GM13976 (cell line): ENCODE results near the gene EHD1.

Source experiments
- DNase-seq: peaks from one replicate; pipeline ENCODE4 v3.0.0; 2012; ENCODE audit warnings: low spot score
- in situ Hi-C: fragments of 300-500 bp; cut with MboI; formaldehyde crosslinking; loops from one replicate; pipeline ENCODE4 v1.12.0; 2022; ENCODE audit warnings: low sequenced_read_pairs, mixed read lengths, inconsistent platforms; ENCODE audit not compliant: unreplicated experiment
- TF ChIP-seq, protein P1 (sequence below): IDR thresholded peaks from 2 replicates; pipeline ENCODE4 v1.5.1; 2012; ENCODE audit warnings: borderline replicate concordance, mild to moderate bottlenecking; ENCODE audit not compliant: insufficient read depth; ENCODE audit errors: extremely low read depth, missing control alignments, control extremely low read depth

The EHD1 gene

DNA sequence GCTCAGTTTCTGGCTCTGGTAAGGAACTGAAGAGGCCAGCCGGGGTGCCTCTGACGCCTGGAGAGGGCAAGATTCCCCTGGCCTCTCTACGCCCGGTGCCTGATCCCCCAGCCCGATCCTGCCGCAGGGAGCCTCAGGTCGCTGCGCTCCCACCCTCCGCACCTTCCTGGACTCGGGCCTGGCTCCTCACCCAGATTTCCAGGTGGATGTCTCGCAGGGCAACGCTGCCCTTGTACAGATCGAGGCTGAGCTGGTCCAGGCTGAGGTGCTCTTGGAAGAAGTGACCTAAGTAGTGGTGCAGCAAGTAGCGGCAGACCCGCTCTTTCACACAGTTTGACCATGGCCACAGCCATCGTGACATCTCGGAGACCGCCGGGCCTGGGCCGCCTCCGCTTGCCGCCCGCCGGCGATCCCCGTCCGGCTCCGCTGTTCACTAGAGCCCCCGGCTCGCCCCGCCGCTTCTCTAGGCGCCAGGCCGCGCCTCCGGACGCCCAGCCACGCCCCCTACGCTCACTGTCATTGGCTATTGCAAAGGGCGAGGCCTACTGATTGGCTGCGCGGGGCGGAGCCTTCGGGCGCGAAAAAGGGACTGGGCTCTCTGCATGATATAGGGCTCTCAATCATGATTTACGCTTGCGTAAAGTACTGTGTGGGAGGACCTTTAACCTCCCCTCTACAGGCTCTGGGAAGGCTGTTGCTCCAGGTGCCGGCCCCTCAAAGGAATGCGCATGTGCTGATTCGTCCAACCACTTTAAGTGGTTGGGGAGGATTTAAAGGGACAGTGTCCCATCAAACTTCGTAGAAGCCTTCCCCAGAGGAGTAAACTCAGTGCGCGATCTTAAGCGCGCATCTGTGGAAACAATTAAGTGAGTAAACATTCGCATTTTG, 38.6 kb upstream of the EHD1 start, which contains the start of gene ATG2A:
ATG2A (minus strand) TSS at position 435 of the 888 bp plus-strand sequence; CDS start at position 361, 74 bp downstream.
- peak; percentile 99 for DNase-seq
- TF ChIP-seq, protein P1, sequence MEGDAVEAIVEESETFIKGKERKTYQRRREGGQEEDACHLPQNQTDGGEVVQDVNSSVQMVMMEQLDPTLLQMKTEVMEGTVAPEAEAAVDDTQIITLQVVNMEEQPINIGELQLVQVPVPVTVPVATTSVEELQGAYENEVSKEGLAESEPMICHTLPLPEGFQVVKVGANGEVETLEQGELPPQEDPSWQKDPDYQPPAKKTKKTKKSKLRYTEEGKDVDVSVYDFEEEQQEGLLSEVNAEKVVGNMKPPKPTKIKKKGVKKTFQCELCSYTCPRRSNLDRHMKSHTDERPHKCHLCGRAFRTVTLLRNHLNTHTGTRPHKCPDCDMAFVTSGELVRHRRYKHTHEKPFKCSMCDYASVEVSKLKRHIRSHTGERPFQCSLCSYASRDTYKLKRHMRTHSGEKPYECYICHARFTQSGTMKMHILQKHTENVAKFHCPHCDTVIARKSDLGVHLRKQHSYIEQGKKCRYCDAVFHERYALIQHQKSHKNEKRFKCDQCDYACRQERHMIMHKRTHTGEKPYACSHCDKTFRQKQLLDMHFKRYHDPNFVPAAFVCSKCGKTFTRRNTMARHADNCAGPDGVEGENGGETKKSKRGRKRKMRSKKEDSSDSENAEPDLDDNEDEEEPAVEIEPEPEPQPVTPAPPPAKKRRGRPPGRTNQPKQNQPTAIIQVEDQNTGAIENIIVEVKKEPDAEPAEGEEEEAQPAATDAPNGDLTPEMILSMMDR, result no peak
- in situ Hi-C loops, result no loop called here

DNA sequence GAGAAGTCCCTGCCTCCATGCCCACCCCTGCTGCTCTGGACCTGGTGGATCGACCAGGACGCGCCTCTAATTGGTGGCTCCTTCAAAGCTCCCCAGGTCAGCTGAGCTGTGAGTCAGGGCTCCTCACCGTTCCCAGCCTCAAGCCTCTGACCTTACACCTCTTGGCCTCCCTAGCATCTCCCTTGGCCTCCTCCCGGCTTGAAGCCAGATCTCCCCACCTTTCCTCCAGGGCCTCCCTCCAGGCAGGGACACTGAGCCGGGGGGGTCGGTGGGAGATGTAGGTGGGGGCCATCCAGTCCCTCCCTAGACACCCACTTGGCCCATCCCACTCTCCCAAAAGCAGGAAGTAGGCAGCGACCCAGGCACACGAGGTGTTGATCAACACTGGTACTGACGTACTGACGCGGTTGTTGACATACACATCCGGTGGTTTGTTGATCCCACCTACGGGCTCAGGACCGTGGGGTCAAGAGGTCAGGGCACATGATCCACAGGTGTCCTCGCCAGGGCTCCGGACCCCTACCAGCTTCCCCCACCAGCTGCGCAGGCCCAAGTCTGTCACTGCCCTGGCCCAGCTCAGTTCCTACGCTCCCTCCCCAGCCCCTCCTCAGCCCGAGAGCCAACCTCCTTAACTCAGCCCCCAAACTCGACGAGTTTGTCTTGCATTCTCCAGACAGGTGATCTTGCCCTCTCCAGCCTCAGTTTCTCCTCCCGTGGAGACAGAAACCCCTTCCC, 37.8 kb upstream of the EHD1 start:
- peak; percentile 64 for DNase-seq
- TF ChIP-seq, protein P1, result no peak
- in situ Hi-C loops, result no loop called here

DNA sequence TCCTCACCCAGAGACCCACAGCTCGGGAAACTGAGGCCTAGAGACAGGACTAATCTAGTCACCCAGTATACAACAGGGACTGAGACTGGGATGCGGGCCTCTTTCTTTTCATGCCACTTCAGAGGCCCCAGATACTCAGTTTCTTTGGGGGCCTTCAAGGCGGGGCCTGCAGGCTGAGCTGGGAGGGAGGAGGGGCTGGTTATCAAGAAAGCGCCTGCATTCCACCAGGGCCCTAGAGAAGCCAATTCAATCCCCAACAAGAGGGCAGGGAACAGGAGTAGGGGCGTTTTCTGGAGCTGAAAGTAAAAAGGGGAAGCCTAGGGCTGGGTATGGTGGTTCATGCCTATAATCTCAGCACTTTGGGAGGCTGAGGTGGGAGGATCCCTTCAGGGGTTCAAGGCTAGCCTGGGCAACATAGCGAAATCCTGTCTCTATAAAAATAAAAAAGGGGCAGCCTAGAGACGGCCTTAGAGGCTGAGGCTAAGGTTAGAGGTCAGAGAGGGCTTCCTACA, 37.0 kb upstream of the EHD1 start:
- no peak for DNase-seq
- TF ChIP-seq, protein P1, result no peak
- in situ Hi-C loops, result no loop called here

DNA sequence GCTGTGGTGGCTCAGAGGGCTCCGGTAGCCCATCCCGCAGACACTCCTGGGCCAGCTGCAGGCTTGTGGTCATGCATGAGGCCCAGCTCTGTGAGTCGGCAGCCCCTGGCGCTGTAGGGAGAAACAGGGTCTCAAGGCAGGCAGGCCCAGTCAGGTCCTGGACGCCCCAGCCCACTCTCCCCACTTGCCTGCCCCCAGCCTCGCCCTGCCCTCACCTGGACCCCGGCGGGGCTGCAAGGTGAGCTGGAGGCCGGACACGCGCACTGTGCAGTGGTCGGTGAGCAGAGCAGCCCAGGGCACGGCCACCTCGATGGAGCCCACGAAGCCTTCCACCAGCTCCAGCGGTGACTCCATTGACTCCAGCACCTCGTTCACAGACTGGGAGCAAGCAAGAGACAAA, 35.7 kb upstream of the EHD1 start:
- in situ Hi-C loops, result no loop called here
- TF ChIP-seq, protein P1, result no peak
- no peak for DNase-seq

DNA sequence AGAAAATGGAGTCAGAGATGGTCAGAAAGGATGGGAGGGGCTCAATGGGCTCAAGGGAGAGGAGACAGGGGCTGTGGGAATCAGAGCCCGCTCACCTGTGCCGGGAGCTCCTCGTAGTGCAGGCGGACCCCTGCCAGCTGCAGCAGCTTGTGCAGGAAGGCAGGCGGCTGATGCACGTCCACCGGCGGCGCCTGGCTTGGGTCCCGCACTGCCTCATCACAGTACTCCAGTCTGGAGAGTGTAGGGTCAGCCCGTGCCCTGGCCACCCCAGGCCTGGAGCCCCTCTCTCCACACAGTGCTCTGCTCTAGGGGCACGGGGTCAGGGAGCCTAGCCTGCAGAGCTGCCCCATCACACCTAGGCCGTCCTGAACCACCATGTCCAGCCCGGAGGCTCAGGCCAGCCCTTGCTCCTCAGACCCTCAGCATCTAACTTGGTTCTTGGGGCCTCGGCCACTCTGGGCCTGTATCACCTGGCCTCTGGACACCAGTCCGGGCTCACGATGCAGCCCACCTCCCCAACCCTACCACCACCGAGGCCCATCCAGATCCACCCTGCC, 34.8 kb upstream of the EHD1 start:
- no peak for DNase-seq
- in situ Hi-C loops, result no loop called here

DNA sequence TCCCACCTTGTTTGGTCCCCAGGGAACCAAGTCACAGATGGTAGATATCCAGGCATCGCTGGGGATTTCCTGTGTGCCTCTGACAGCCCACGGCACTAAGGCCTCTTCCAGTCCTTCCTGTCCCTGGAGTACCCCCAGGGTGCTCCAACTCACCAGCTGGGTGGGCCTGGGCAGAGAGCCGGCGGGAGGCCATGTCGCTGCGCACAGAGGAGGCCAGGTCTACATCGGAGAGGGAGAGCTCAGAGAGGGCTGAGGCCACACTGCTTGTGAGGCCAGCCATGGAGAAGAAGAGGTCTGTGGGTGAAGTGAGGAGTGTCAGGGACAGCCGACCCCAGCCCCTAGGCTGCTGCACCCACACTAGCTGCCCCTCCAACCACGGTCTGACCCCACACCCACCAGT, 33.3 kb upstream of the EHD1 start:
- TF ChIP-seq, protein P1, result no peak
- in situ Hi-C loops, result no loop called here
- no peak for DNase-seq

More for the DNA sequence above, 34.8 kb upstream of the EHD1 start:
- TF ChIP-seq, protein P1, result no peak
